CD14-positive monocyte (primary cell): Measurements from ENCODE around the gene PCYT2. TPM values are rescaled to one million over a fixed set of nuclear protein-coding genes. Genes with fewer than 3 reads are reported as not detected.
"Not testable (repeated sequence)": the region's sequence is repeated elsewhere in the genome, so short reads cannot be mapped to it uniquely, and the experiment has no call there.

ENCODE experiments used
- DNase-seq, 3 donors: peaks; one replicate each; pipeline ENCODE4 v3.0.0-alpha.2; 2011 to 2022
- H2AFZ ChIP-seq: 2 replicates; pipeline ENCODE4 v1.6.0; 2012; ENCODE audit warnings: mild to moderate bottlenecking, low read depth, low read length, inconsistent platforms; ENCODE audit not compliant: insufficient read depth, poor library complexity, severe bottlenecking
- H3K27ac ChIP-seq, 2 donors: 1 replicate in 1 of 2; 2 replicates in 1 of 2; pipeline ENCODE4 v1.5.1; 2012 to 2013; ENCODE audit warnings: low read length in 2 of 2, control low read depth in 1 of 2, inconsistent platforms in 1 of 2, low read depth in 1 of 2, mild to moderate bottlenecking in 1 of 2
- H3K27me3 ChIP-seq, 2 donors: one replicate each; pipeline versions ENCODE4 v1.6.0 to v1.6.1; 2011 to 2013; ENCODE audit warnings: low read length in 2 of 2; ENCODE audit not compliant: control insufficient read depth in 2 of 2, insufficient read depth in 2 of 2
- H3K36me3 ChIP-seq, 2 donors: replicated peaks in 1 of 2; 1 replicate in 1 of 2; 2 replicates in 1 of 2; pipeline versions ENCODE4 v1.5.1 to v1.6.1; 2012 to 2013; ENCODE audit warnings: low read length in 2 of 2, control low read depth in 1 of 2, inconsistent platforms in 1 of 2, mild to moderate bottlenecking in 1 of 2; ENCODE audit not compliant: insufficient read depth in 2 of 2, control insufficient read depth in 1 of 2
- H3K4me1 ChIP-seq, 2 donors: 1 replicate in 1 of 2; 2 replicates in 1 of 2; pipeline versions ENCODE4 v1.5.1 to v1.6.1; 2012 to 2013; ENCODE audit warnings: low read length in 2 of 2, control low read depth in 1 of 2, inconsistent platforms in 1 of 2, mild to moderate bottlenecking in 1 of 2, moderate library complexity in 1 of 2; ENCODE audit not compliant: insufficient read depth in 2 of 2, control insufficient read depth in 1 of 2
- H3K4me2 ChIP-seq: replicated peaks from 2 replicates; pipeline ENCODE3; 2012; ENCODE audit warnings: low read length, moderate library complexity, mild to moderate bottlenecking; ENCODE audit not compliant: poor library complexity, severe bottlenecking; ENCODE audit errors: extremely low read depth
- H3K4me3 ChIP-seq, 3 experiments: fragments of 200-600 bp in 1 of 3; sonication (generic) in 1 of 3; replicated peaks in 1 of 3; 1 replicate in 2 of 3; 2 replicates in 1 of 3; pipeline ENCODE4 v1.5.1; 2011 to 2013; ENCODE audit warnings: low read length in 3 of 3, mild to moderate bottlenecking in 3 of 3, control low read depth in 2 of 3, low read depth in 2 of 3, inconsistent platforms in 1 of 3, moderate library complexity in 1 of 3
- H3K79me2 ChIP-seq: 2 replicates; pipeline ENCODE4 v1.6.0; 2012; ENCODE audit warnings: mild to moderate bottlenecking, control low read depth, inconsistent platforms, low read length, moderate library complexity; ENCODE audit not compliant: insufficient read depth
- H3K9ac ChIP-seq: 2 replicates; pipeline ENCODE4 v1.6.0; 2017; ENCODE audit warnings: low read length, mild to moderate bottlenecking; ENCODE audit not compliant: insufficient read depth, poor library complexity, severe bottlenecking
- H3K9me3 ChIP-seq, 2 donors: replicated peaks in 1 of 2; 1 replicate in 1 of 2; 2 replicates in 1 of 2; pipeline versions ENCODE4 v1.5.1 to v1.6.1; 2012 to 2013; ENCODE audit warnings: low read length in 2 of 2, control low read depth in 1 of 2; ENCODE audit not compliant: control insufficient read depth in 1 of 2, insufficient read depth in 1 of 2
- H4K20me1 ChIP-seq: 2 replicates; pipeline ENCODE4 v1.6.0; 2012; ENCODE audit warnings: mild to moderate bottlenecking, low read length, control low read depth, moderate library complexity; ENCODE audit not compliant: insufficient read depth
- H3K27ac Mint-ChIP-seq, 7 donors: one replicate each; pipeline ENCODE4 v1.8.0; 2020; ENCODE audit warnings: mild to moderate bottlenecking in 7 of 7, mixed read lengths in 7 of 7, moderate library complexity in 6 of 7, inconsistent platforms in 2 of 7
- H3K27me3 Mint-ChIP-seq, 3 donors: one replicate each; pipeline ENCODE4 v1.8.0; 2021 to 2022; ENCODE audit warnings: low read depth in 3 of 3, mild to moderate bottlenecking in 3 of 3, mixed read lengths in 3 of 3, moderate library complexity in 3 of 3, inconsistent platforms in 1 of 3
- H3K36me3 Mint-ChIP-seq, 2 donors: one replicate each; pipeline ENCODE4 v1.8.0; 2020; ENCODE audit warnings: mixed read lengths in 2 of 2, inconsistent platforms in 1 of 2, mild to moderate bottlenecking in 1 of 2
- H3K4me1 Mint-ChIP-seq: one replicate; pipeline ENCODE4 v1.8.0; 2020; ENCODE audit warnings: mild to moderate bottlenecking, mixed read lengths
- H3K4me3 Mint-ChIP-seq, 2 donors: one replicate each; pipeline ENCODE4 v1.8.0; 2020; ENCODE audit warnings: mild to moderate bottlenecking in 2 of 2, mixed read lengths in 2 of 2, moderate library complexity in 1 of 2
- H3K9me3 Mint-ChIP-seq, 7 donors: one replicate each; pipeline ENCODE4 v1.8.0; 2020 to 2022; ENCODE audit warnings: mixed read lengths in 7 of 7, mild to moderate bottlenecking in 6 of 7, moderate library complexity in 6 of 7, inconsistent platforms in 2 of 7
- CTCF ChIP-seq: fragments of 200-600 bp; IDR thresholded peaks from one replicate; pipeline ENCODE4 v1.8.0; 2022; ENCODE audit warnings: antibody characterized with exemption, mild to moderate bottlenecking
- WGBS: methylation state at CpG from one replicate; pipeline ENCODE4 v1.1.5; 2013; ENCODE audit warnings: missing lambda C conversion rate; ENCODE audit not compliant: insufficient coverage; 5-methylcytosine and 5-hydroxymethylcytosine counted together
- intact Hi-C, 2 donors: fragments of 100-400 bp; cut with micrococcal nuclease; formaldehyde crosslinking; loops; one replicate each; pipeline versions ENCODE4 v1.15.0 to v1.15.1; 2023
- polyA plus RNA-seq, 3 donors: library from polyadenylated mRNA; depleted of rRNA in 1 of 3; unstranded in 2 of 3; stranded (reverse) in 1 of 3; fragments of 300-500 nt in 2 of 3; fragments of >200 nt in 1 of 3; fragmentation: Illumina TruSeq in 2 of 3; gene quantifications; 1 replicate in 2 of 3; 2 replicates in 1 of 3; pipeline ENCODE4 v1.2.3, GENCODE V29; 2012 to 2021

The PCYT2 gene
- polyA plus RNA-seq, 3 donors = 10.7 to 14.5 (median 11.0) TPM

DNA sequence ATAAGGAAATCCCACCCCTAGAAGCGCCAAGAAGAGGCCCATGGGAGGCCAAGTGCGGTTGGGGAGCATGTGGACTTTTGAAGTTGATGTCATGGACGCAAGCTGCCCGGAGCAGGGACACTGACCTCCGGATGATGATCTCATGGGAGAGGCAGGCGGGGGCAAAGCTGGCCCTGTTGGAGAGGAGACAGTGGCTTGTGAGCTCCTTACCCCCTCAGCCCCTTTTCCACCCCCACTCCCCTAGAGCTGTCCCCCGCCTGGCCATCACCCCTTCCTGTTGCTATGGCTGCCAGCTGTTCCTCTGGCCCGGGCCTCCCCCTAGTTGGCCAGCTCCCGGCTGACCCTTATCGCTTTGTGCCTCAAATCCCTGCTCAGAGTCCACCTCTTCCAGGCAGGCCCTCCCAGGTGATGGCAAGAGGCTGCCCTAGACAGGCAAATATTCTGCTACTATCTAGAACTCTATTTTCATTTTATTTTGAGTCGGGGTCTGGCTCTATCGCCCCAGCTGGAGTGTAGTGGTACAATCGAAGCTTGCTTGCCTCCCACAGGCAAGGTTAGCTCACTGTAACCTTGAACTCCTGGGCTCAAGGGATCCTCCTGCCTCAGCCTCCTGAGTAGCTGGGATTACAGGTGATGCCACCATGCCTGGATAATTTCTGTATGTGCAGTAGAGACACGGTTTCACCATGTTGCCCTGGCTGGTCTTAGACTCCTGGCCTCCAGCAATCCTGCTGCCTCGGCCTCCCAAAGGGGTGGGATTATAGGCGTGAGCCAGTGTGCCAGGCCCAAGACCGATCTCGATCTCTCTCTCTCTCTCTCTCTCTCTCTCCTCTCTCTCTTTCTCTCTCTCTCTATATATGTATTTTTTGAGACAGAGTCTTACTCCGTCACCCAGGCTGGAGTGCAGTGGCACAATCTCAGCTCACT, 43.2 kb upstream of the PCYT2 start:
- peaks cover 10 to 17% of the 10 kb centered on the region in 2 donors for H3K27me3 ChIP-seq
- peaks cover 0 to 3% of the 10 kb centered on the region in 2 donors for H3K36me3 Mint-ChIP-seq

GRCh38 chr17:81953443-81953842, 42.2 kb upstream of the PCYT2 start:
- H3K79me2 ChIP-seq, H3K4me2 ChIP-seq, H3K4me1 Mint-ChIP-seq, H3K27me3 ChIP-seq, H3K4me3 Mint-ChIP-seq, H3K9ac ChIP-seq, H3K36me3 Mint-ChIP-seq, DNase-seq, H3K36me3 ChIP-seq, H3K27ac ChIP-seq, H3K9me3 Mint-ChIP-seq, H3K4me3 ChIP-seq, intact Hi-C loops, H3K27ac Mint-ChIP-seq, H2AFZ ChIP-seq, H3K9me3 ChIP-seq, H4K20me1 ChIP-seq, H3K4me1 ChIP-seq: not testable (repeated sequence)
- WGBS = 72% methylated on average over 3 of the region's 5 CpGs
- H3K27me3 Mint-ChIP-seq = peaks cover 11 to 27% (median 24%) of the 10 kb centered on the region in 3 donors

More for the DNA sequence above, 43.2 kb upstream of the PCYT2 start:
- intact Hi-C loops = no loop called here
- Mint-ChIP-seq H3K4me1 (peaks cover 3% of the 10 kb centered on the region), H3K27me3 (peaks cover 19 to 35% (median 28%) of the 10 kb centered on the region in 3 donors), H3K27ac (no peak overlapping the region), H3K4me3 (no peak overlapping the region), H3K9me3 (peaks cover 0 to 7% (median 5%) of the 10 kb centered on the region in 7 donors)
- no peak for TF ChIP-seq CTCF
- H3K4me2 ChIP-seq = no peak overlapping the region
- H3K4me3 ChIP-seq = no peak overlapping the region
- H3K27ac ChIP-seq = no peak overlapping the region
- H3K9ac ChIP-seq = no peak overlapping the region
- peaks cover 6 to 8% of the 10 kb centered on the region in 2 donors for H3K4me1 ChIP-seq
- 92% methylated on average over 7 of the region's 19 CpGs for WGBS
- no peak overlapping the region for H2AFZ ChIP-seq
- no peaks in the 10 kb centered on the region for H3K79me2 ChIP-seq
- H3K9me3 ChIP-seq = no peaks in the 10 kb centered on the region
- no peaks in the 10 kb centered on the region for H3K36me3 ChIP-seq
- H4K20me1 ChIP-seq = no peaks in the 10 kb centered on the region
- no peak for DNase-seq
